ENCODE results near the gene PHKB.
"Not testable (repeated sequence)": the region's sequence is repeated elsewhere in the genome, so short reads cannot be mapped to it uniquely, and the experiment has no call there.

PHKB gene

DNA sequence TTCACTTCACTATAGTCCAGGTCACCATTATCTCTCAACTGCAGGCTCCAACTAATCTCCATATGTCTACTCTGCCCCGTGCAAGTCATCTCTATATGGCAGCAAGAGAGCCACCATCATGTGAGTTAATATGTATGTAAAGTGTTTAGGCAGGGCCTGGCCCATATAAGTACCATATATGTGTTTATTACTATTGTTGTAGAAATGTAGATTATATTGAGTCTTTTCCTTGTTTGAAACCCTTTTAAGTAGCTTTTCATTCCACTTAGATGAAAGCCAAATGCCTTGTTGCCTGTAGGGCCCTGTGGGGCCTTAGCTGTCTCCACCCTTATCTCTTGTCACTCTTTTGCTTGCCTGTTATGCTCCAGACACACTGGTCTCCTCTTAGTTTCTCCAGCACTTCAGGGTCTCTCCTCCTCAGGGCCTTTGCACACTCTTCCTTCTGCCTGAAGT, 164.0 kb downstream of the PHKB start:
- DNase-seq (ENCODE audit: low read depth in 2 of 2): no peak

DNA sequence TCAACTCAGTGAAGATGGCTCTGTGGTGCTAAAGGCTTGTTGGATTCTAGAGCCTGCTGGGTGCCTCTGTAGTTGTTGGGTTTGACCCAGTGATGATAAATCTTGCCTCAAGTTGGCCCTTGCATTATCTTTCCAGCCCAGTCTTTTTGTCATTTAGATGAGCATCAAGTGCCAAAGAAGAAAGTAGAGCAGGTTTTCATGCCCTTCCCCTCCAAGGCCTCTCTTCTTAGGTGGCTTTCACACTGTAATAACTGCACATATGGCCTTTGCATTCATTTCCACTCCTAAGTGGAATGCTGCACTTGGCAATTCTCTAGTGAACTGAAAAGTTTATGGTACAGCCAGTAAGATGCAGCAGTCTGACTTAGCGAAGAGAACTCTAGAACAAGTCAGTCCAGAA, 165.1 kb downstream of the PHKB start:
- no peak for DNase-seq (ENCODE audit: low read depth in 2 of 2)

DNA sequence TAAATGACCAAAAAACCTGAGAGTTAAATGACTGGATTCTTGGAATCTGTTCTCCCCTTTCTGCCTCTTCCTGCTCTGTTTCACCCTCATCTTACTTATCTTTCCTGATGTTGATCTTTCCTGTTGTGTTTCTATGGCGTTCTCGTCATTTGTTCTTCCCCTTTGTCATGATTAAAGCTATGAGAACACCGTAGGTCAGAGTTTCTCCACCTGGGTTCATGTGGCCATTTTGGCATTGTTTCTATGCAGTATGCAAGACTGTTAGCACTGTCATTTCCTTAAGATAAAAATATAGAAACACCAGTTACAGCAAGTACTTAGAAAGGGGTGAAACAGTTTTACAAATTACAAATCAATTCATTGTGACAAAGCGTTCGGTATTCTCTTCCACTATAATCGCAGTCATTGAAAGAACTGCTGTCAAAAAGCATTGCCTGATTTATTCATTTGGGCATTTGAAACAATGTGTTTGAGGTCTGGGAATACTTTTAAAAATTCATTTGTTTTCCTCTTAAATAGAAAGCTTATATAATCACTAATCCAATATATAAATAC, 166.0 kb downstream of the PHKB start:
- no peak for DNase-seq (ENCODE audit: low read depth in 2 of 2)

DNA sequence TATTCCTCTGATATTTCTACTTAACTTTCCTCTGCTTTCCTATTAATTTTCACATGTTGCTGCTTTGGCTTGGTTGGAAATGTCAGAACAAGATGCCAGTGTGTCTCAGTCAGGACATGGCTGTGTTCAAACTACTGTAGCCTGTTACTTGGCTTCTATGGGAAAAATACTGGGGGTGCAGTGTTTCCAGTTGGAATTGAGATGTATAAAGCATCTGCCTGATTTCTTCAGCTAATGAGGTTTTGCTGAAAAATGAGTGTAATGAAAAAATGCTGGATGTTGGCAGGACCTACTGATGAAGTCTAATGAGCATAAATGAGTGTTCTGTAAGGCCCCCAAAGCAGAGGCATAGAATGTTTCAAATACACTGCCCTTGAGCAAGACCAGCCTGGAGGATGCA, 166.6 kb downstream of the PHKB start:
- no peak for DNase-seq (ENCODE audit: low read depth in 2 of 2)

DNA sequence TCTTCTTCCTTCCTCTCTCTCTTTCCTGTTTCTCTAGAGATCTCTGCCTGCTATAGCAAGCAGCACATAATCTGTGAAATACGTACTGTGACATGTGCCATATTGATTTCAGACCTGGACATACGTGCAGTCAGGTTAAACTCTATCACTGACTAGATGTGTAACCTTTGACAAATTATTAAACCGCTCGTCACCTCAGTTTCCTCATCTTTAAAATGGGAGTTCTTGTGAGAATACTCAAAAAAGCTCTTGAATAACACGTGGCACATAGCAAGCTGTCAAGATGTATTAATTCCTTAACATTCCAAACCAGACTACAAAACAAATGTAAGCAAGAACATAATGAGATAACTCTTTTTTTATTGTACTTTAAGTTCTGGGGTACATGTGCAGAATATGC, 170.0 kb downstream of the PHKB start:
- DNase-seq (ENCODE audit: low read depth in 2 of 2): no peak

DNA sequence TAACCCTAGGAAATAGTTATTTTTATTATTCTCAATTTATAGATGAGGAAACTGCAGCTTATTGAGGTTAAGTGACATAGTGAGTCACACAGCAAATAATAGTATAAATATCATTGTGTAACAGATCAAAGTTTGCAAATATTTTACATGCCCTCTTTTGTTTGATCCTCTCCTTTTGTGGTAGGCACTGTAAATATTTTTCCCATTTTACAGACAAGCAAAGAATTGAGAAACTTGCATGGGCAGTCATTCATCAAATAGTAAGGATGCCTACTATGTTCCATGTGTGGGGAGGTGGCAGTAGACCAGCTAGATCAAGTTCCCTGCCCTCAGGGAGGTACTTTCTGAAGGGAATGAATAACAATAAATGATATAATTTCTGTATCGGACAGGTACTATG, 173.0 kb downstream of the PHKB start:
- DNase-seq (ENCODE audit: low read depth in 2 of 2): no peak

DNA sequence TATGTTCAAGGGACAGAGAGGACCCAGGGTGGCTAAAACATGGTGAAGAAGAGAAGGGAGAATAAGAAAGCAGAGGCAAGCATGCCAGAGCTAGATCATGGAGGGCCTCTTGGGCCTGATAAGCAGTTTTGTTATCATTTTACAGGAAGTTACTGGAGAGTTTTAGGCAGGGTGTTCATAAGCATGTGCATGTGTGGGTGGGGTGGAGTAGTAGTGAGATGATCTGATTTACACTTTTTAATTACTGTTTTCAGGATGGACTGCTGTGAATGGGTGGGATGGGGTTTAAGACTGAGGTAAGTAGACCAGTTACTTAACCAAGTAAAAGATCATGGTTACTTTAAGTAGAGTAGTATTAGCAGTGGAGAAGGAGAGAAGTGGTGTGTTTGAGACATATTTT, 173.6 kb downstream of the PHKB start:
- DNase-seq (ENCODE audit: low read depth in 2 of 2): no peak

DNA sequence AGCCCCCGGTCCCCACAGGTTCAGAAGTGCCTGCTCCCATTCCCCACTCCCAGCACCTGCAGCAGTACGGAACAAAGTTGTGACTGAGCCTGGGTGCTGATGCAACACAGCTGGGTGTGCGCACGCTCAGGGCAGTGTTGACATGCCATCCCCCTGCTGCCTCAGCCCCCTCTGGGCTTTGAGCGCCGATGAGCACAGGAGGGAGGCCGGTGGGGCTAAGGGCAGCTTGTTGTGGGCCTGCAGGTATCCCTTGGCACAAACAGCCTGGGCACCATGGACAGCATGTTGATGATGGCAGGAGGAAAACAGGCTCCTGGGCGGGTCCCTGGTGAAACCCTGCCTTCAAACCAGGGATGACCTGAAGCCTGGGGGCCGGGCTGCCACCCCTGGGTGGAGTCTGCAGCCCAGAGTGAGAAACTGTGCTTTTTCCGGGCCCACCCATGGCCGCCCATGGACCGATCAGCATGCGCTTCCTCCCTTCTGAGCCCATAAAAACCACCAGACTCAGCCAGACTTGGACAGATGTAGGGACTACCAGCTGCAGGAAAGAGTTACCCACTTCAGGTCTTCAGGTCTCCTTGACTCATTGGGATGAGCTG, 175.5 kb downstream of the PHKB start:
- DNase-seq (ENCODE audit: low read depth in 2 of 2): no peak

DNA sequence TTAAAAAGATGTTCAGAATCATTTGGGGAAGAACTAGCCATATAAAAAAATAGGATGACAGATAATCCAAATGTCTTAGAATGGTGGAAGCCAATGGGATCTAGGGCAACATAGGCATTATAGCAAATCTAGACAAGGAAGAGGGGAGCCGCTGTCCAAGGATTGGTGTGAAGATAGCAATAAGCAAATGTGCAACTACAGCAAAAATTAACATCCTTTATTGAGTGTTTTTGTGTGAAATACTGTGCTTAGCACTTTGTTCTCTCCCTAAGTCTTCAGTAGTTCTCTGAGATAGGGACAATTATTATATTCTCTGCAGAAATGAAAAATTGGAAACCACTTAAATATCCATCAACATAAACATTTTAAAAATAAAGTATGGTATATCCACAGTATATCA, 177.0 kb downstream of the PHKB start:
- DNase-seq (ENCODE audit: low read depth in 2 of 2): no peak

DNA sequence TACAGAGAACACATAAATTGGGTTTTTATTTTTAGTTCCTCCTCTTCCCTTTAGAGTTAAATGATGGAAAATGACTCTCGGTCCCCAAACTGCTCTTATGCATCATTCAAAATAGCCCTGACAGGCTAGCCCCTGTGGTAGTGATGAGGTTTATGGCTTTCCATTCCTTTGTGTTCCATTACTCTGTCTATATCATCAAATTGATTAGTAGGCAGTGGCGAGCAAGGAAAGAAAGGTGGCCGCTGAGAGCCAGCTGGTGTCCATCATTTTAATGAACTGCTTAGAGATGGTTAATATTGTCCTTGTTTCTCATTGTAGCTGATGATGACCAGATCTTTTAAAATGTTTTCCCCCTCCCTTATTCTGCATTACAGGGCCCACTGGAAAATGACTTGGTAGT, 179.5 kb downstream of the PHKB start:
- DNase-seq (ENCODE audit: low read depth in 2 of 2): no peak

DNA sequence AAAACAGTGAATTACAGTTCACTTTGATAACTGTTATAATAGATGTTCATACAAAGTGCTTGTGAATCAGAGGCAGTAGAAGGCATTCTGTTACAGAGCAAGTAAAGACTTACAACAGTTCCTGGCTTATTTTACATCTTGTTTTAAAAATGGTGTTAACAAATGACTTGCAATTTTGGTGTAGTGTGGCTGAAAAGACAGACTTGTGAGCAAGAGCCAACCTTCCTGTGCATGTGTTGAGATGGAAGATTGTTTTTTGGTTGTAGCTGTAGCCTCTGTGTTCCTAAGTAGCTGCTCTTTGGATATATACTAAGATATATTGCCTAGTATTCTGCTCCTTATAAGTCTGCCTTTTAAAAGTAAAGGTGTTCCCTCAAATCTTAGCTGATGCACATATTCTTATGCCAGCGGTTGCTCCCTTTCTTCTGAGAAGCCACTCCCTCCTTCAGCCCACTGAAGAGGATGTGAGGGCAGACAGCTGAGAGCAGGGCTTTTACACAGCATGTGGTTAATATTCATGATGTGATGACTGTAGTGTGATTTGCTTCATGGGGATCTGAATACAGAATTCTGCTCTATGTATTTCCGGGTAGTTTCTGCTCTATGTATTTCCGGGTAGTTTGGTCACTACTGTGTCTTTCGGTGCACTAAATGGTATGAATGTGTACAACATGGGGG, 182.3 kb downstream of the PHKB start:
- no peak for DNase-seq (ENCODE audit: low read depth in 2 of 2)

DNA sequence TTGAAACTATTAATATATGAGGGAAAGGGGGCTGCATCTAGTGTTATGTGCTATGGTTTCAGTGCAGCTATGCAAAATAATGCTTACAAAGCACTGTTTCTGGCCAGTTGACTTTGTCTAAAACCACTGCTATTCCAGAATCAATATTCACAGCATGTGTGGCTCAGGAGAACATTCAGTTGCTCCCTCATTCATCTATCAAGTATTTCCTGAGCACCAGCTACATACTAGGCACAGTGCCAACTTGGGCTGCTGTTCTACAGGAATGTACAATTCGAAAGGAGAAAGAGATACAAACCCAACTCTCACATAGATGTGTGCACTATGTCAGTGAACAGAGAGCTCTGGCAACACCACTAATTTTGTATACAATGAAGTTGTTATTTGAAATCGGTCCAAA, 183.0 kb downstream of the PHKB start:
- no peak for DNase-seq (ENCODE audit: low read depth in 2 of 2)

DNA sequence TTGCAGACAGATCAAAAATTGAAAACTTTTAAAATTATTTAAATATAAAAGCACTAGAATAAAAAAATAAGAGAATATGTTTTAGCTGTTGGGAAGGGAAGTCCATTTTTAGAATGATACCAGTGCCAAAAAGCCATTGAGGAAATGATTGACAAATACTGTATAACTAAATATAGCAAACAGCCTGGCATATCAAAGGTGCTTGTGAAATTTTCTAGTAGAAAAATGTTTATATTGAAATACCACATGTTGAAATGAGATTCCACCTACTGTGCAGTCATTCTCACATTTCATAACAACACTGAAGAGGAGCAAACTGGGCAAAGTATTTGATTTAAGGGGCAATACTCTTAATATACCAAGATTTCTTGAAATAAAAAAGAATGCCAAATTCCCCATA, 183.5 kb downstream of the PHKB start:
- no peak for DNase-seq (ENCODE audit: low read depth in 2 of 2)

DNA sequence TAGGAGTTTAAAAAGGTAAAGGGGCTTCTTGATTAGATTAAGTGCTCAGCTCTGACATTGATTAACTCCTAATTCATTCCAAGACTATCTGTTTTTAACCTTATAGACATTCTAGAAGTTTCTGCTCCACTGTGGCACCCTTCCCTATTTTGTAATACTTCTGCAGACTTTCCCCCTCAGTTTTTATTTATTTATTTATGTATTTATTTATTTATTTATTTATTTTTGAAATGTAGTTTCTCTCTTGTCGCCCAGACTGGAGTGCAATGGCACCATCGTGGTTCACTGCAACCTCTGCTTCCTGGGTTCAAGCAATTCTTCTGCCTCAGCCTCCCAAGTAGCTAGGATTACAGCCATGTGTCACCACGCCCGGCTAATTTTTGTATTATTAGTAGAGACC, 185.8 kb downstream of the PHKB start:
- DNase-seq (ENCODE audit: low read depth in 2 of 2): no peak

DNA sequence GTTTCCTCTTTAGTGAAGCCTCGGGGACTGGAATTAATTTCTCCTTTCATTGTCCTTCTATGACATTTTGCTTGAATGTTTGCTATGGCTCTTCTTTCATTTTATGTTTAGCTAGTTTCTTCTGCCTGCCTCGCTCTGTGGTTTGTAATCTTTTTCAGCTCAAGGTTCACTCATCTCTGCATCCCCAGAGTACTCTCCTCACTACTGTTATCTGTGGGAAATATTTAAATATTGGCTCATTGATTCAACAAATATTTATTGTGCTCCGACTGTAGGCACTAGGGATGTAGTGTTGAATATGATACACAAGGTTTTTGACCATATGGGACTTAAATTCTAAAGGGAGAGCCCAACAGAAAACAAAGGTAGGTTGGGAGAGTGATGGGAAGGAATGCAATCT, 195.9 kb downstream of the PHKB start:
- DNase-seq (ENCODE audit: low read depth in 2 of 2): no peak

DNA sequence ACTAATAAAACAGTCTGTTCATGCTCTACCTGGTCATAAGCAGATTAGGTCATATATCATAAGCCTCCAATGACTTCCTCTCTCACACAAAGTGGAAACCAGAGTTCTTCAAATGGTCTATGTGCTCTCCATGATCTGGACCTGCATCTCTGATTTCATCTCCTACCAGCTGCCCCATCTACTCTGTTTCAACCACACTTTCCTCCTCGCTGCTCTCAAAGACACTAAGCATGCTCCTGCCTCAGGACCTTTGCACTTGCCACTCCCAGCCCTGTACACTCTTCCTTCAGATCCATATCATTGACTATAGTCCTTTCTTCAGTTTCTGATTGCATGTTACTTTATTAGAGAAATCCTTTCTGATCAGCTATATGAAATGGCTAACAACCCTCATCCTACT, 196.8 kb downstream of the PHKB start:
- no peak for DNase-seq (ENCODE audit: low read depth in 2 of 2)

DNA sequence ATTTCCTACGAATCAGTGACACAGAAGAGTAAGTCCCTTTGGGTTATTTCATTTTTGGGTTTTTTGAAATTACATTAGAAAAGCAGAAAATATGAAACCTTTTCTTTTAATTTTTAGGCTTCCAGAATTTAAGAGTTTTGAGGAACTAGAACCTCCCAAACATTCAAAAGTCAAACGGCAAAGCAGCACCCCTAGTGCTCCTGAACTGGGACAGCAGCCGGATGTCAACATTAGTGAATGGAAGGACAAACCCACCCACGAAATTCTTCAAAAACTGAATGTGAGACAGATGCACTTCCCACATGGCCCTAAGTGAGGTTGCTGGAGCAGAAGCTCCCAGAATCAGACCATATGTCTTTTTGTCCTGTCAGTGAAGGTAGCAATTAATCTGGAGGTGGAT, 199.4 kb downstream of the PHKB start:
- DNase-seq (ENCODE audit: low read depth in 2 of 2): no peak

DNA sequence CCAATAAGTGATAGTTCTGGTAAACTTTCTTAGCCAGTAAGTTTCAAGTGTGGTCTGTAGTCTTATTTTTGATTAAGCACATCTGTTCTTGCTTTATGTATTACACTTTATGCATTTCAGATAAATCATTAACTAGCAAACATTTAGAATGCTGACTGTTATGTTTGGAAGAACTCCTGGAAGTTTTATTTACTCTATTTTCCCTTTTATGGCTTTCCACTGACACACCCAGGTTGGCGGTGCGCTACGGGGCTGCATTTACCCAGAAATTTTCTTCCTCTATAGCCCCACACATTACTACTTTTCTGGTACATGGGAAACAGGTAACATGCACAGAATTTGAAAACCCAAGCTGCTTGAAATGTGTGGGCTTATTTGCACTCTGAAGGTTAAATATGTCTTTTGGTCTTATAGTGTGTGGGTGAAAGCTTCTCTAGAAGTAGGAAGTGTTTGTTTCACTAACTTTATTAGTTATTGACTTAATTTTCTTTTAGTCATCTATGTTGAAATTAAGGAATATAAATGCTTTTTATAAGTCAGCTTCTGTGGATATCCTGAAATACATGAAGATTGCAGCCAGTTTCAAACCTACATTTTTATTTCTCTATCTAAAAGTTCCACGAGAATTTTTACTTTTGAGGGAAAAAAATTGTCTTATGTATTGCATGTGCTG, 203.7 kb downstream of the PHKB start:
- no peak for DNase-seq (ENCODE audit: low read depth in 2 of 2)

DNA sequence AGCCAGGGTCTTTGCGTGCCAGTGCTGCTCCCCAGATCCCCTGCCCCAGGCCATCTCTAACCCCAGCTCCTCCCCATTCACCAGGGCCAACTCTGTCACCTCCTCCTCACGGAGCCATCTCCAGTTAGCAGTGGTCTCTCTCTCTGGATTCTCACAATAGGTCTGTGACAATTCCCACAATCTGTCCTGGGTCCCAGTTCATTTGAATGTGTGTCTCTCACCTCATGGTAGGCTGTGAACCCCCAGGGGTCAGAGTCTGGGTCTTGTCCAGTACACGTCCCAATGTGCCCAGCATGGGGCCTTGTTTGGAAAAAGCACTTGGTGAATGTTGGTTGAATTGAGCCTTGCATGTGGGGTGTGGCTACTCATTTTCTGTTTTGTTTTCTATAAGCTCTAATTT, 205.3 kb downstream of the PHKB start:
- DNase-seq (ENCODE audit: low read depth in 2 of 2): no peak

DNA sequence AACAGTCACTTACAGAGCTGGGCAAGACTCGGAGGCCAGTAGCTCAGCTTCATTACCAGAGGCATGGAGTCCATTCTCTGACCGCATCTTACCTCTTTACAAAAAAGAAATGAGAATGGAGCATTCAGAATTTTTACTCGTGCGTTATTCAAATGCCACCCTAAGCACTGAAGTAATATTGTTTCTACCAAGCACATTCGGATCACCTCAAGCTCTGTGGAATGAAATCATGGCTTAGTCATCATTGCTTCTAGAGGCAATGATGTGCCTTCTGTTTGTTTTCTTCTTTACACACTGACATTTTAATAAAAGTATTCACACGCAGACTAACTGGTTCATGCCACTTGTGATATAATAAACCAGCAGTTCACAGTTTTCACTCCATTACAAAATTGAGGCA, 206.8 kb downstream of the PHKB start:
- DNase-seq (ENCODE audit: low read depth in 2 of 2): no peak

DNA sequence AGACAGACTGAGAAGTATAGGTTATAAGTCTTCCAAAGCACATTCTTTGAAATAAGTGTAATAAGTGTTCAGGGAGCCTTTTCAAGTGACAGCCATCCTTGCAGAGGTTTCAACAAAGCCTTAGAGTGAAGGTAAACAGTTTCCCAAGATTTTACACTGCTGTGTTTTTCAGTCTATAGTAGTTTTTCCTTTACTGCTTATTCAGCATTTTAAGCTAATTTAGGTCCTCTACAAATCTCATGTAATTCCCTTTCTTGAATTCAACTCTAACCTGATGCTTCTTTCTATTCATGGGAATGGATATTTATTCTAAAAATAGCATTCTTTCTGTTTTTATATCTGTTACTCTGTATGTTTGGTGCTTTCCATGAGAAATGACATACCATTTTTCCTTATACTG, 211.3 kb downstream of the PHKB start:
- DNase-seq (ENCODE audit: low read depth in 2 of 2): no peak

DNA sequence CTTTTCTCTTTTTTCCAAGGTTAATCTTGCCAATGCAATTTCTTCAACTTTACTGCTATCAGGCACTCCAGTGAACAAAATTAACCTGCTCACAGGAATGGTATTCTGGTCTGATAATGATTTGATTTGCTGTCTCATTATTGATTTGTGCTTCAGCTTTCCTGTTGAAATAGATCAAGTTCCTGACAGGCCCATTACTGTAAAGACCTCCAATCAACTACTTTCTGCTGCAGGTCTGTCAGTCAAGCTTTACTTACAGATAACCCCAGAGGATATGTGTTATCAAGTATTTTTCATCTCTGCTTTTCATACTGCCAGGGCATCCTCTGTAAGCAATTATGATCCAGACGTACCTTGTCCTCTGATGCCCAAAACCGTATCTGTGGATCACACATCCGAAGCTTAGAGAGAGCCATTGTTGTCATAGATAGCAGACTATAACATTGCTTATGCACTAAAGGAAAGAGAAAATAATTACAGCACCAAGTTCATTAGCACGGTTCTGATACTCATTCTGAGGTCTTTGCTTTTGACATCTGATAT, 215.6 kb downstream of the PHKB start:
- no peak for DNase-seq (ENCODE audit: low read depth in 2 of 2)

DNA sequence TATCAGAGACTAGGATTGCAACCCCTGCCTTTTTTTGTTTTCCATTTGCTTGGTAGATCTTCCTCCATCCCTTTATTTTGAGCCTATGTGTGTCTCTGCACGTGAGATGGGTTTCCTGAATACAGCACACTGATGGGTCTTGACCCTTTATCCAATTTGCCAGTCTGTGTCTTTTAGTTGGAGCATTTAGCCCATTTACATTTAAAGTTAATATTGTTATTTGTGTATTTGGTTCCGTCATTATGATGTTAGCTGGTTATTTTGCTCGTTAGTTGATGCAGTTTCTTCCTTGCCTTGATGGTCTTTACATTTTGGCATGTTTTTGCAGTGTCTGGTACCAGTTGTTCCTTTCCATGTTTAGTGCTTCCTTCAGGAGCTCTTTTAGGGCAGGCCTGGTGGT, 220.4 kb downstream of the PHKB start:
- not testable (repeated sequence) for DNase-seq (ENCODE audit: low read depth in 2 of 2)
